ENCODE data around the gene CFL1. TPM values are rescaled to one million over a fixed set of nuclear protein-coding genes. Genes with fewer than 3 reads are reported as not detected.
A peak's percentile ranks its signal among the peaks of the same experiment; 100 is the strongest.
"Not testable (repeated sequence)": the region's sequence is repeated elsewhere in the genome, so short reads cannot be mapped to it uniquely, and the experiment has no call there.

CFL1 gene
- total RNA-seq, 2 donors from 2014 or later = 654 to 731 TPM

- TF ChIP-seq POLR2A (IDR thresholded peaks at IDR 0.05) (no peak), POLR2AphosphoS5 (IDR thresholded peaks at IDR 0.05) (no peak)
- TF ChIP-seq, protein P1, sequence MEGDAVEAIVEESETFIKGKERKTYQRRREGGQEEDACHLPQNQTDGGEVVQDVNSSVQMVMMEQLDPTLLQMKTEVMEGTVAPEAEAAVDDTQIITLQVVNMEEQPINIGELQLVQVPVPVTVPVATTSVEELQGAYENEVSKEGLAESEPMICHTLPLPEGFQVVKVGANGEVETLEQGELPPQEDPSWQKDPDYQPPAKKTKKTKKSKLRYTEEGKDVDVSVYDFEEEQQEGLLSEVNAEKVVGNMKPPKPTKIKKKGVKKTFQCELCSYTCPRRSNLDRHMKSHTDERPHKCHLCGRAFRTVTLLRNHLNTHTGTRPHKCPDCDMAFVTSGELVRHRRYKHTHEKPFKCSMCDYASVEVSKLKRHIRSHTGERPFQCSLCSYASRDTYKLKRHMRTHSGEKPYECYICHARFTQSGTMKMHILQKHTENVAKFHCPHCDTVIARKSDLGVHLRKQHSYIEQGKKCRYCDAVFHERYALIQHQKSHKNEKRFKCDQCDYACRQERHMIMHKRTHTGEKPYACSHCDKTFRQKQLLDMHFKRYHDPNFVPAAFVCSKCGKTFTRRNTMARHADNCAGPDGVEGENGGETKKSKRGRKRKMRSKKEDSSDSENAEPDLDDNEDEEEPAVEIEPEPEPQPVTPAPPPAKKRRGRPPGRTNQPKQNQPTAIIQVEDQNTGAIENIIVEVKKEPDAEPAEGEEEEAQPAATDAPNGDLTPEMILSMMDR (IDR thresholded peaks at IDR 0.05) = no peak
- H3K4me1 ChIP-seq (replicated peaks) = peaks cover 7% of the 10 kb centered on the region
These were observed 38.3 kb upstream of the CFL1 start for GRCh38 chr11:65896034-65896999.

DNA sequence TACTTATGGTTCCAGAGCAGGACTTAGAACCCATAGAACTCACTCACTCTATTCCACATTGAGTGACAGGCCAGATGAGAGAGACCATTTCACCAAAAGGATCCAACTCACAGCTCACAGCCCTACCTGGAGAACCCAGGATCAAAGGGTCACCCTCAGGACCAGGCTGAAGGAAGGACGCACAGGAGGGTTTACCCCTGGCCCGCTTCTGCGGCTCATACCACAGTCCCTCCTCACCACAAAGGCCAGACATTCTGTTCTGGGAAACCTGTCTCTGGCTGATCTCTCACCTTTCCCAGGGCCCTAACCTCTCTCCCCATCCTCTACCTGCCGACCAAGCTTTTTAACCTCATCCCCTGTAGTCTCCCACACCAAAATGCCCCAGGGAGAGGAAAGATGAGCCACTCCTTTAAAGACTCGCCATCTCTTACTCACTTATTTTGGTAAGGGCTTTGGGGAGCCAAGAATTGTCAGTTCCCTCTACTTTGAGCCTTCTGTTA lies 37.6 kb upstream of the CFL1 start:
- no peaks in the 10 kb centered on the region for H3K27me3 ChIP-seq (replicated peaks; ENCODE audit: insufficient read depth)
- TF ChIP-seq, protein P1 (IDR thresholded peaks at IDR 0.05) = no peak
- TF ChIP-seq POLR2AphosphoS5 (IDR thresholded peaks at IDR 0.05) (no peak), POLR2A (IDR thresholded peaks at IDR 0.05) (no peak)

More at GRCh38 chr11:65896034-65896999, 38.3 kb upstream of the CFL1 start:
- Histone ChIP-seq H3K27ac (no peak overlapping the region), H3K27me3 (replicated peaks; ENCODE audit: insufficient read depth) (no peaks in the 10 kb centered on the region), H3K36me3 (no peaks in the 10 kb centered on the region), H3K4me3 (no peak overlapping the region), H3K9me3 (no peaks in the 10 kb centered on the region)
- intact Hi-C loops (cut with DNase I) = no loop called here
- 88% methylated on average over 14 of the region's 14 CpGs for WGBS
- DNase-seq (ENCODE audit: low spot score) = no peak

DNA sequence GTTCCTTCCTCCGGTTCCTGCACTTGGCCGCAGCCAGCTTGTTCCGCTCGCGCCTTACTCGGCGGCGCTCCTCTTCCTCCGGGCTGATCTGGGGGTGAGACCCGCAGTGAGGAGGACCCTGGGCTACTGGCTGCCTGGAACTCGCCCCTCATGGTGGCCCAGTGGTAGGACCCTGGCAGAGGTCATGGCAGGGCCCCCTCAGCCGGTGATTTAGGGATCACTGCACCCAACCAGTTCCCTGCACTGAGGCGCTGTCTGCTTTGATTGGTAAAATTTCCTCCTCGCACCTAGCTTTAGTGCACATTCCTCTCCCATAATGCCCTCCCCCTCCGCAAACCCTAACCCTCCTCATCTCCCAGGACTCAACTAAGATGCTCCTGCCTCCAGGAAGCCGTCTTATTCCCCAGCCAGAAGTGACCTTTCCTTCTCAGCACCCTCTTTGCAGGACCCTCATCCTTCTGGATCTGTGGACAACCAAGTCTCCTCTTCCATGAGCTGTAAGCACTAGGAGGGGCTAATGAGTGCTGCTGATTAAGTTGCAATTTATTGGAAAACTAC lies 36.1 kb upstream of the CFL1 start:
- Histone ChIP-seq H3K9me3 (no peaks in the 10 kb centered on the region), H3K27me3 (replicated peaks; ENCODE audit: insufficient read depth) (no peaks in the 10 kb centered on the region), H3K4me1 (replicated peaks) (peaks cover 10% of the 10 kb centered on the region), H3K4me3 (no peak overlapping the region), H3K36me3 (no peaks in the 10 kb centered on the region), H3K27ac (peak overlapping the region; percentile 50 to 61)
- DNase-seq (ENCODE audit: low spot score) = no peak
- intact Hi-C loops (cut with DNase I) = no loop called here
- no peak for TF ChIP-seq POLR2A (IDR thresholded peaks at IDR 0.05)
- WGBS = 82% methylated on average over 16 of the region's 16 CpGs

More for the DNA sequence above, 37.6 kb upstream of the CFL1 start:
- Histone ChIP-seq H3K9me3 (no peaks in the 10 kb centered on the region), H3K4me3 (no peak overlapping the region), H3K36me3 (no peaks in the 10 kb centered on the region), H3K27ac (no peak overlapping the region), H3K4me1 (replicated peaks) (peaks cover 10% of the 10 kb centered on the region)
- 93% methylated on average over 5 of the region's 5 CpGs for WGBS
- intact Hi-C loops (cut with DNase I) = no loop called here
- no peak for DNase-seq (ENCODE audit: low spot score)

- Histone ChIP-seq H3K27ac (peak overlapping the region in 1 of 2 donors; percentile 50), H3K4me1 (replicated peaks) (peaks cover 11% of the 10 kb centered on the region), H3K9me3 (no peaks in the 10 kb centered on the region), H3K4me3 (no peak overlapping the region), H3K27me3 (replicated peaks; ENCODE audit: insufficient read depth) (no peaks in the 10 kb centered on the region), H3K36me3 (no peaks in the 10 kb centered on the region)
- DNase-seq (ENCODE audit: low spot score) = no peak
- TF ChIP-seq POLR2A (IDR thresholded peaks at IDR 0.05) (no peak), POLR2AphosphoS5 (IDR thresholded peaks at IDR 0.05) (no peak)
- TF ChIP-seq, protein P1 (IDR thresholded peaks at IDR 0.05) = no peak
- intact Hi-C loops (cut with DNase I) = no loop called here
- 77% methylated on average over 10 of the region's 10 CpGs for WGBS
These were observed 34.8 kb upstream of the CFL1 start for GRCh38 chr11:65892661-65893317.

GRCh38 chr11:65892137-65892540 lies 34.2 kb upstream of the CFL1 start:
- Histone ChIP-seq H3K4me1 (replicated peaks) (peaks cover 17% of the 10 kb centered on the region), H3K4me3 (peak overlapping the region in 1 of 2 donors; percentile 73)

More at GRCh38 chr11:65892137-65892540, 34.2 kb upstream of the CFL1 start:
- H3K9me3 ChIP-seq; DNase-seq (ENCODE audit: low spot score); intact Hi-C loops (cut with DNase I); H3K27me3 ChIP-seq (replicated peaks; ENCODE audit: insufficient read depth); H3K36me3 ChIP-seq: not testable (repeated sequence)
- peak overlapping the region; percentile 89 to 93 for H3K27ac ChIP-seq
- WGBS = 65% methylated on average over 5 of the region's 5 CpGs
